NCI-H510A (cell line): ENCODE results near the gene DIP2A.
"Not testable (repeated sequence)": the region's sequence is repeated elsewhere in the genome, so short reads cannot be mapped to it uniquely, and the experiment has no call there.

ENCODE experiments used
- DNase-seq: peaks from one replicate; lab custom pipeline; 2025; lab: John Stamatoyannopoulos, UW

The DIP2A gene

DNA sequence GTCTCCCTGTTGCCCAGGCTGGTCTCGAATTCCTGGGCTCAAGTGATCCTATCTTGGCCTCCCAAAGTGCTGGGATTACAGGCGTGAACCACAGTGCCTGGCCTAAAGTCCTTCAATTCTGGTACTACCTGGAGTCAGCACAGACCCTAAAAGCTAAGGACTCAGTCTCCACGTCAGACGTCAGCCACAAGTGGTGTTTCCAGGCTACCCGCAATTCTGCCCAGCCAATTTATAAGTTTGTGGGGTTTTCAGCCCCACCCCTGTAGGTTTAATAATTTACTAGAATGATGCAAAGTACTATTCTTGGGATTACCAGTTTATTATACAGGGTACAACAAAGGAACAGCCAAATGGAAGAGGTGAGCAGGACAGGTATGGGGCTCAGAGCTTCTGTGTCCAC is 10.6 kb upstream of the DIP2A start:
- no peak for DNase-seq

DNA sequence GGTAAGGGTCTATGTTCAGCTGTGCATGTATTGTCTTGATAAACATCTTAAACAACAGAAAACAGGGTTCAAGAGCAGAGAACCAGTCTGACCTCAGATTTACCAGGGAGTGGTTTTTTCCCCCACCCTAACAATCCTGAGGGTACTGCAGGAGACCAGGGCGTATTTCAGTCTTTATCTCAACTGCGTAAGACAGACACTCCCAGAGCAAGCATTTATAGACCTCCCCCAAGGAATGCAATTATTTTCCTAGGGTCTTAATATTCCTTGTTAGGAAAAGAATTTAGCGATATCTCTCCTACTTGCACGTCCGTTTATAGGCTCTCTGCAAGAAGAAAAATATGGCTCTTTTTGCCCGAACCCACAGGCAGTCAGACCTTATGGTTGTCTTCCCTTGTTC is 9.8 kb upstream of the DIP2A start:
- DNase-seq = not testable (repeated sequence)

DNA sequence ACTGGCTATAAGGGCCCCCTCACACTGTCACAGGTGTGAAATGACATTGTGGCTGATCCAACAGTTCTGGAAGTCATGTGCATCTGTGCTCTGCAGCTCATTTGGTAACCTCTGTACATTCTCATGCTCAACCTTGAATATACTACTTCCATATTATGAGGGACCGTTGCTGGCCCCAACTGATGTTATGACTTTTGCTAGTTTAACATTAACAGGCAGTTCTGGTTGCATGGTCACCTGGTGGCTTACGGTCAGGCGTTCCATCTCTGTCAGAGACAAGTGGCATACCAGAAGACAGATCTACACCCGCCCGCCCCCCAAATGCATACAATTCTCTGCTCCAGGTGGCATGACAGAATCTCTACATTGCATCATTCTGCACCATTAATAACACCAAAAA is 6.0 kb upstream of the DIP2A start:
- DNase-seq = no peak

- no peak for DNase-seq
Observed at GRCh38 chr21:46454142-46454541, 4.5 kb upstream of the DIP2A start.

- no peak for DNase-seq
Observed at GRCh38 chr21:46454634-46455390, 3.9 kb upstream of the DIP2A start.

GRCh38 chr21:46455575-46456385 is 2.9 kb upstream of the DIP2A start:
- DNase-seq = no peak

DNA sequence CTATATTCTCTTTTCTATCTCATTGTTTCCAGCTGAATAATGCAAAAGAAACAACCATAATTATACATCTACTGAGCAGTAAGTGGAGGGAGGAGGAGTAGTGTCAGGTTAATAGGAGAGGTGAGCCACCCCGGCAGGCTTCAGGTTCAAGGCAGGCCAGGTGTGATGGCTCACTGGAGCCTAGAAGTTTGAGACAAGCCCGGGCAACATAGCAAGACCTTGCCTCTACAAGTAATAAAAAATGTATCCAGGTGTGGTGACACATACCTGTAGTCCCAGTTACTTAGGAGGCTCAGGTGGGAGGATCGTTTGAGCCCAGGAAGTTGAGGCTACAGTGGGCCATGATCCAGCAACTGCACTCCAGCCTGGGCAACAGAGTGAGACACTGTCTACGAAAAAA is 1.9 kb upstream of the DIP2A start:
- no peak for DNase-seq

- DNase-seq = no peak
Observed at GRCh38 chr21:46457801-46458314, 833 bp upstream of the DIP2A start.

GRCh38 chr21:46459024-46459355 is 299 bp downstream of the DIP2A start:
- no peak for DNase-seq

GRCh38 chr21:46459356-46460112 is 843 bp downstream of the DIP2A start:
- no peak for DNase-seq

DNA sequence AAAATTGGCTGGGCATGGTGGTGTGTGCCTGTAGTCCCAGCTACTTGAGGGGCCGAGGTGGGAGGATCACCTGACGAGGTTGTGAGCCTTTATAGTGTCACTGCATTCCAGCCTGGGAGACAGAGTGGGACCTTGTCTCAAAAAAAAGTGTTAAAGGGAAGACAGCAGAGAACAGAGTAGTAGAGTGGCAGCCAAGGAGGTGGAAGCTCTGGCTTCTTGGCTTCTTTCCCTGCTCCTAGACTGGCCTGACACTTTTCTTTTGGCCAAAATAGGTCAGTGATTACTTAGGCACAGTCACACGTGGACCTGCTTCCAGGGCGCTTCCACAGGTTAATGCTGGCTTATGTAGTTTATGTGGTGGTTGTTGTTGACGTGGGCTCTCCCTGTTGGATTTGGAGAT is 3.2 kb downstream of the DIP2A start:
- no peak for DNase-seq

DNA sequence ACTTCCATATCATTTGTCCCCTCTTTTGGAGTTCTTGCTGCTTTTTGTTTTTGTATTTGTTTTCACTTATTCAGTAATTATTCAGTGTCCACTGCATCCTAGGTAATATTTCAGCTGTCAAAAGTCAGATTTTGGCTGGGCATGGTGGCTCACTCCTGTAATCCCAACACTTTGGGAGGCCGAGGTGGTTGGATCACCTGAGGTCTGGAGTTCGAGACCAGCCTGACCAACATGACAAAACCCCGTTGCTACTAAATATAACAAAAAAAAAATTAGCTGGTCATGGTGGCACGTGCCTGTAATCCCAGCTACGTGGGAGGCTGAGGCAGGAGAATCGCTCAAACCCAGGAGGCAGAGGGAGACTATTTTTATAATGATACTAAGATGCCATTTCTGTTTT is 6.5 kb downstream of the DIP2A start:
- DNase-seq = not testable (repeated sequence)

DNA sequence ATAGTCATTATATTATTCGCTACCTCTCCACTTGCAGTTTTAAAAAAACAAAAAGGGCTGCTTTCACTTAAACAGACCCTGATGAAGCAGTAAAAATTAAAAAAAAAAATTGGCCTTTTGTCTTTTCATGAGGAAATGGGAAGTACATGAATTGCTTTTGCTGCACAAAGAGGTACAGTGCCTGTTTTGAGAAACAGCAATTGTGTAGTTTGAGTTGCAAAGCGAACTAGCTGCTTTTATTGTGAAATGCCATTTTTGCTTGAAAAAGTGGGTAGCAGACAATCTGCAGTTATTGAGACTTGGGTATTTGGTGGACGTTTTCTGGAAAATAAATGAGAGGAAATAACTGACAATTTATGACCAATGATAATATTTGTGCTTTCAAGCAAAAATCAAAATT is 7.0 kb downstream of the DIP2A start:
- DNase-seq = no peak

DNA sequence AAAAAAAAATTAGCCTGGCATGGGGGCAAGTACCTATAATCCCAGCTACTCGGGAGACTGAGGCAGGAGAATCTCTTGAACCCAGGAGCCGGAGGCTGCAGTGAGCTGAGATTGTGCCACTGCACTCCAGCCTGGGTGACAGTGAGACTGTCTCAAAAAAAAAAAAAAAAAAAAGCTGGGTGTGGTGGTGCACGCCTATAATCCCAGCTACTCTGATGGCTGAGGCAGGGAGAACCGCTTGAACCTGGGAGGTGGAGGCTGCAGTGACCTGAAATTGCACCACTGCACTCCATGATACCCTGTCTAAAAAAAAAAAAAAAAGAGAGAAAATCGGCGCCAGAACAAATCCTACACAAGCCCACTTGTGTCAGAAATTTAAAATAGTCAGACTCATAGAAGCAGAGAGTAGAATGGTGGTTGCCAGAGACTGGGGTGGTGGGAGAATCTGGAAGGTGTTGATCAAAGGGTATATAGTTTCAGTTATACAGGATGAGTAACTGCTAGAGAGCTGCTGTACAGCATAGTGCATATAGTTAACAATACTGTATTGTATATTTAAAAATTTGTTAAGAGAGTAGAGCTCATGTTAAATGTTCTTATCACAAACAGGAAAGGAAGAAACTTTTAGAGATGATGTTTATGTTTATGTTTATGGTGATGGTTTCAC is 9.6 kb downstream of the DIP2A start:
- DNase-seq = no peak

DNA sequence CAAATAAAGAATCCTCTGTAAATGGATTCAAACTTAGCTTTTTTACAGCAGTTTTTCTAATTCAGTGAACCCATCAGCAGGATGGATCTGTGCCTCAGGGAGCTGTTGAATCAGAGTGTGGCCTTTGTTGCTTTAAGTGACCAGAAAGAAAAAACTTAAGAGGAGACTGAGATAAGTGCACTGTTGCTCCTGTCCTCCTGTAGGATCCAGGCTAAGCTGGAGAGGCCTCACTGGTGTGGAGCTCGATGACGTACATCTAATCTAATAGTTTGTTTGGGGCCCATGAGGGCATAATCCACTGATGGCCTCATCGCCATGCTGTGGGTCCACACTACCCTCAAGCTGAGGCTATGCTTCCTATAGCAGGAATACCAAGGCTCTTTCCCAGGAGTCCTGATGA is 10.6 kb downstream of the DIP2A start:
- no peak for DNase-seq

GRCh38 chr21:46471514-46471913 is 12.8 kb downstream of the DIP2A start:
- no peak for DNase-seq

DNA sequence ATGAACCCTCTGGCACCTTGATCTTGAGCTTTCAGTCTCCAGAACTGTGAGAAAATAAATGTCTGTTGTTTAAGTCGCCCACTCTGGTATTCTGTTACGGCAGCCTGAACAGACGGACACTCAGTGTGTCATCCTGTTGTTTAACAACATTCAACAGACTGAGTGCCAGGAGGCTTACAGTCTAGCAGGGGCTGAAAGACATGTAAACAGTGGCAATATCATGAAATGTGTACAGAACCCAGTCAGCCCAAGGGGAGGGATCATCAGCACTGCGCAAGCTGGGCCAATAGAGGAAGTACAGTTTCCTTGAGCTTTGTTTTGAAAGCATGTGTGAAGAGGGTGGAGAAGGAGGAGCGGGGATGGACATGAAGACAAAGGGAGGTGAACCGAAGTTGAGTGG is 13.6 kb downstream of the DIP2A start:
- no peak for DNase-seq

DNA sequence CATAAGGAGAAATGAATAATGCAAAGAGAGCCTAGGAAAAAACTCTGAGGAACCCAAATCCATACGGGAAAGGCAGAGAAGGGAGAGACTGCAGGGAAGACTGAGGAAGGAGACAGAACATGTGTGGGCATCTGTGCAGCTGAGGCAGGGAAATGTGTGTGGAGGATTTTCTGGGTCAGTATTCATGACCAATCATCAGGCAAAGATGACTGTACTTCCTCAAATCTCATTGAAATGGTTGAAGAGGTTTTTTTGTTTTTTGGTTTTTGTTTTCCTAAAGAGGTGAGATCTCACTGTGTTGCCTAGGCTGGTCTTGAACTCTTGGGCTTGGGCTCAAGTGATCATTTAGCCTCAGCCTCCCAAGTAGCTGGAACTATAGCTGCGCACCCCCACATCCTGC is 15.7 kb downstream of the DIP2A start:
- DNase-seq = no peak

DNA sequence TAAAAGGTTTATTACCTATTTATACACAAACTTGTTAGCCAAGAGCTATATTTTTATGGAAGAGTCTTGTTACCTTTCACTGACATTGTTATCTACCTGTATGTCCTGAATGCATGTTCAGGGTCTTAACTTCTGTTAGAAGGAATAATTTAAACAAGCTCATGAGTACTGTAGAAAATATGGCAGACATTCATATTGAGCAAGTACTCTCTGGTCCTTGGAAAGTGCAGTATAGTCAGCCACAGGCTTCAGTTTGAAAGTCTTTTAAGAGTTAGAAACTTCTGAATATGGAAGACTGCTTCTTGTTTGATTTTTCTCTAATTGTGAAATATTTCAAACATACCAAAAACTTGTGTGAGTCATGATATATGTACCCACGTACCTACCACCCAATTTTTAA is 16.6 kb downstream of the DIP2A start:
- no peak for DNase-seq

DNA sequence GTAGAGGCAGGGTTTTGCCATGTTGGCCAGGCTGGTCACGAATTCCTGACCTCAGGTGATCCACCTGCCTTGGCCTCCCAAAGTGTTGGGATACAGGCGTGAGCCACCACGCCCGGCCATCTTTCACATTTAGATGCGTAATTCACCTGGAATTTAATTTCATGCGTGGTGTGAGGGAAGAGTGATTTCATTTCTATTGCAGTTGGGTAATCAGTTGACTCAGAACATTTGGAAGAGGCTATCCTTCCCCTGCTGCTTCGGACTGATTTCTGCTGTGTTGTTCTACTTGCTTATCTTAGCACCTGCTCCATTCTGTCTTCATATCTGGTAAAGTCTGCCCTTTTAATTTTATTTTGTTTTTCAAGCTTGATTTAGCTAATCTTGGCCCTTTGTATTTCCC is 19.1 kb downstream of the DIP2A start:
- DNase-seq = no peak

DNA sequence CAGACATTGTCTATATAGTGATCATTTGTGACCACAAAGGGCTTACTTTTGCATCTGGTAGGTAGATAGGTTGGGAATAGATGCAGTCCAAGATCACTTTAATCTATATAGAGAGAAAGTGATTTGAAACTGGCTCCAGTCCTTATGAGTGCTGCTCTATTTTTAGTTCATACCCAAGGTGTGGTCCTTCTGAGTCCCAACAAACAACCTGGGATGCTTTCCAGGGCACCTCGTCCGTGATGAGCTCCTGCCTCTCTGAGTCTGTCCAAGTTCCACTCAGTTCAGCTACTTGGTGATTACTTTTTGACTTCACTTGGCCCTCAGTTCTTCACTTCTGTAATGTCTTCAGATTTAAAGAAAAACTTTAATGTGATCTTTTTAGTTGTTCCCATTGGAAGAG is 20.2 kb downstream of the DIP2A start:
- no peak for DNase-seq

DNA sequence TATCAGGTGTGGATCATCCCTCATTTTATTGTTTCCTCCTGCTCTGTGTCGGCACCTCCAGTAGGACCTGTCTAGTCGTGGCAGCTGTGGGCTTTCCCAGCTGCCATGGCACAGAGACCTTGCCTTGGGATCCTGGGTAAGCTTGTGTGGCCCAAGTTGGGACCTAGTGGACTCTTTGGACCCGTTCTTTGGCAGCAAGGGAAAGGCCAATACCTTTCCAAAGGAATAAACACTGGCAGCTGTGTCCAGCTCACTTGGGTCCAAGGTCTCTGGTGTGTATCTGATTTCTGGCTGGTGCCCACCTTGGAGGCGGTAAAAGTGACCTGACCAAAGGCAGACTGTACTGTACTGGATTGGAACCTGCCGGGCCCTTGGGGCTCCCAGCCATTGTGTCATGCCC is 21.8 kb downstream of the DIP2A start:
- no peak for DNase-seq
